GM21447 (cell line): ENCODE data around the gene IMMP1L.

Source experiments
- ATAC-seq: cut with Tn5 transposase; IDR thresholded peaks from one replicate; pipeline ENCODE4 v1.9.1; 2021; ENCODE audit not compliant: unreplicated experiment

The IMMP1L gene

GRCh38 chr11:31404614-31405013 lies 104.8 kb downstream of the IMMP1L start:
- ATAC-seq = no peak

- no peak for ATAC-seq
Measured at GRCh38 chr11:31397239-31397834, 112.1 kb downstream of the IMMP1L start.

GRCh38 chr11:31387379-31387778 lies 122.0 kb downstream of the IMMP1L start:
- ATAC-seq = no peak

- ATAC-seq = no peak
Measured at GRCh38 chr11:31383116-31383515, 126.3 kb downstream of the IMMP1L start.
